Transverse colon (tissue), 4 donors: Measurements from ENCODE around the gene MYO7A. TPM values are rescaled to one million over a fixed set of nuclear protein-coding genes. Genes with fewer than 3 reads are reported as not detected.

Experiments used
- DNase-seq: peaks from one replicate; pipeline ENCODE4 v3.0.0-alpha.2; 2019
- H3K27ac ChIP-seq, 4 donors: fragments of 200-600 bp; sonication (generic); 2 replicates each; pipeline ENCODE4 v1.5.1; 2016 to 2018; ENCODE audit warnings: inconsistent platforms in 4 of 4
- H3K27me3 ChIP-seq: fragments of 200-600 bp; sonication (generic); 2 replicates; pipeline ENCODE4 v1.5.1; 2017; ENCODE audit warnings: inconsistent platforms
- H3K36me3 ChIP-seq, 4 donors: fragments of 200-600 bp; sonication (generic); 2 replicates each; pipeline ENCODE4 v1.5.1; 2017 to 2019; ENCODE audit warnings: inconsistent platforms in 4 of 4
- H3K4me1 ChIP-seq, 4 donors: fragments of 200-600 bp; sonication (generic); 2 replicates each; pipeline ENCODE4 v1.5.1; 2017 to 2020; ENCODE audit warnings: inconsistent platforms in 4 of 4
- H3K4me3 ChIP-seq, 4 donors: fragments of 200-600 bp; sonication (generic); 1 replicate in 1 of 4; 2 replicates in 3 of 4; pipeline versions ENCODE4 v1.5.1 to v1.6.1; 2017 to 2019; ENCODE audit warnings: inconsistent platforms in 4 of 4
- H3K9me3 ChIP-seq, 2 donors: fragments of 200-600 bp; sonication (generic); 2 replicates each; pipeline ENCODE4 v1.5.1; 2017 to 2019; ENCODE audit warnings: inconsistent platforms in 2 of 2
- CTCF ChIP-seq, 5 experiments: fragments of 200-600 bp in 3 of 5; fragments of 450-650 bp in 2 of 5; sonication (generic) in 3 of 5; IDR thresholded peaks; 1 replicate in 2 of 5; 2 replicates in 3 of 5; pipeline ENCODE4 v1.5.1; 2016 to 2017; ENCODE audit warnings: antibody characterized with exemption in 5 of 5, inconsistent platforms in 3 of 5, mild to moderate bottlenecking in 2 of 5, moderate library complexity in 1 of 5
- EP300 ChIP-seq: sonication (generic); formaldehyde crosslinking; IDR thresholded peaks from one replicate; pipeline ENCODE4 v1.6.1; 2017; ENCODE audit warnings: antibody characterized with exemption, low read depth
- POLR2A ChIP-seq: fragments of 450-650 bp; IDR thresholded peaks from one replicate; pipeline ENCODE4 v1.6.1; 2016; ENCODE audit warnings: antibody characterized with exemption, mild to moderate bottlenecking, moderate library complexity
- POLR2AphosphoS5 ChIP-seq, 3 donors: sonication (generic); formaldehyde crosslinking; IDR thresholded peaks; one replicate each; pipeline ENCODE4 v1.6.1; 2016; ENCODE audit warnings: antibody characterized with exemption in 3 of 3
- WGBS, 2 donors: methylation state at CpG; one replicate each; pipeline ENCODE4 v1.1.5; 2018; ENCODE audit warnings: low coverage in 1 of 2; 5-methylcytosine and 5-hydroxymethylcytosine counted together
- in situ Hi-C, 4 donors: fragments of 200-750 bp; cut with MboI; loops; one replicate each; pipeline versions ENCODE4 v1.15.0 to v1.15.1; 2017; ENCODE audit warnings: low sequenced_read_pairs in 3 of 4, low pct_ligation_motif_present in 1 of 4, low pct_unique_long_range_greater_than_20kb in 1 of 4
- intact Hi-C: fragments of 100-400 bp; cut with DNase I; formaldehyde crosslinking; loops from one replicate; pipeline ENCODE4 v1.15.1; 2023; ENCODE audit warnings: low total_unique reads
- total RNA-seq, 4 donors: library from RNA; depleted of rRNA; stranded (reverse); fragments of >200 nt; gene quantifications; one replicate each; pipeline ENCODE4 v1.1.0, GENCODE V29; 2016

MYO7A gene
- total RNA-seq, 4 donors from 2014 or later = 4.6 to 11.2 (median 5.5) TPM

- Histone ChIP-seq H3K27me3 (no peaks in the 10 kb centered on the region), H3K4me3 (no peak overlapping the region), H3K27ac (no peak overlapping the region), H3K4me1 (peaks cover 9 to 28% (median 15%) of the 10 kb centered on the region in 4 donors), H3K36me3 (no peaks in the 10 kb centered on the region), H3K9me3 (no peaks in the 10 kb centered on the region)
- TF ChIP-seq EP300 (no peak), CTCF (IDR thresholded peaks at IDR 0.05) (no peak), POLR2A (no peak), POLR2AphosphoS5 (IDR thresholded peaks at IDR 0.05) (no peak)
- intact Hi-C loops = loop anchor here (10.0 kb wide), 1 partner anchor 424 kb away; no protein-coding TSS in a partner anchor
- in situ Hi-C loops = loop anchor here in 1 of 4 donors (10.0 kb wide), 1 partner anchor 54 kb away; no protein-coding TSS in a partner anchor
- no peak for DNase-seq
- WGBS, 2 donors = 73% methylated on average over 9 of the region's 9 CpGs; no CpG with 5 or more reads in 1 of the 2 donors
Observed at GRCh38 chr11:77130763-77131513, 2.9 kb downstream of the MYO7A start.

GRCh38 chr11:77131560-77131959, 3.5 kb downstream of the MYO7A start:
- no peaks in the 10 kb centered on the region for H3K36me3 ChIP-seq
- no peak for DNase-seq
- H3K9me3 ChIP-seq = no peaks in the 10 kb centered on the region
- no peaks in the 10 kb centered on the region for H3K27me3 ChIP-seq
- WGBS, 2 donors = 70% methylated on average over 5 of the region's 6 CpGs; no CpG with 5 or more reads in 1 of the 2 donors
- H3K4me3 ChIP-seq = no peak overlapping the region
- intact Hi-C loops = loop anchor here (10.0 kb wide), 1 partner anchor 423 kb away; no protein-coding TSS in a partner anchor
- no peak overlapping the region for H3K27ac ChIP-seq
- in situ Hi-C loops = loop anchor here in 1 of 4 donors (10.0 kb wide), 1 partner anchor 53 kb away; no protein-coding TSS in a partner anchor
- H3K4me1 ChIP-seq = peaks cover 9 to 24% (median 15%) of the 10 kb centered on the region in 4 donors
- no peak for TF ChIP-seq POLR2AphosphoS5 (IDR thresholded peaks at IDR 0.05)
- no peak for TF ChIP-seq POLR2A
- no peak for TF ChIP-seq EP300
- no peak for TF ChIP-seq CTCF (IDR thresholded peaks at IDR 0.05)

- no peak overlapping the region for H3K27ac ChIP-seq
- H3K27me3 ChIP-seq = peaks cover 9% of the 10 kb centered on the region
- H3K4me3 ChIP-seq = no peak overlapping the region
- 10 to 20% methylated on average over 1 to 2 of the region's 2 CpGs for WGBS, 2 donors
- intact Hi-C loops (loop anchor here (10.0 kb wide), 1 partner anchor 420 kb away; no protein-coding TSS in a partner anchor), in situ Hi-C loops (loop anchor here in 1 of 4 donors (10.0 kb wide), 1 partner anchor 50 kb away; no protein-coding TSS in a partner anchor)
- H3K9me3 ChIP-seq = no peaks in the 10 kb centered on the region
- TF ChIP-seq POLR2AphosphoS5 (IDR thresholded peaks at IDR 0.05) = no peak
- TF ChIP-seq EP300 = no peak
- TF ChIP-seq POLR2A = no peak
- TF ChIP-seq CTCF (IDR thresholded peaks at IDR 0.05) = no peak
- DNase-seq = no peak
- no peaks in the 10 kb centered on the region for H3K36me3 ChIP-seq
- peaks cover 0 to 8% (median 0%) of the 10 kb centered on the region in 4 donors for H3K4me1 ChIP-seq
Observed at GRCh38 chr11:77135069-77135468, 7.0 kb downstream of the MYO7A start.

- H3K27ac ChIP-seq = no peak overlapping the region
- 59 to 72% methylated on average over 7 to 8 of the region's 8 CpGs for WGBS, 2 donors
Observed at GRCh38 chr11:77136074-77136473, 8.0 kb downstream of the MYO7A start.

More at GRCh38 chr11:77136074-77136473, 8.0 kb downstream of the MYO7A start:
- Histone ChIP-seq H3K9me3 (no peaks in the 10 kb centered on the region), H3K4me1 (peaks cover 0 to 13% (median 0%) of the 10 kb centered on the region in 4 donors), H3K4me3 (no peak overlapping the region), H3K27me3 (peaks cover 9% of the 10 kb centered on the region), H3K36me3 (no peaks in the 10 kb centered on the region)
- TF ChIP-seq POLR2A (no peak), CTCF (IDR thresholded peaks at IDR 0.05) (no peak), POLR2AphosphoS5 (IDR thresholded peaks at IDR 0.05) (no peak), EP300 (no peak)
- intact Hi-C loops = loop anchor here (10.0 kb wide), 1 partner anchor 419 kb away; no protein-coding TSS in a partner anchor
- in situ Hi-C loops = loop anchor here in 1 of 4 donors (10.0 kb wide), 1 partner anchor 49 kb away; no protein-coding TSS in a partner anchor
- DNase-seq = no peak
